Measurements from ENCODE around the gene MRPS5.
A peak's percentile ranks its signal among the peaks of the same experiment; 100 is the strongest.

MRPS5 gene

GRCh38 chr2:95087379-95087778, 34.2 kb downstream of the MRPS5 start:
- no peak for DNase-seq

DNA sequence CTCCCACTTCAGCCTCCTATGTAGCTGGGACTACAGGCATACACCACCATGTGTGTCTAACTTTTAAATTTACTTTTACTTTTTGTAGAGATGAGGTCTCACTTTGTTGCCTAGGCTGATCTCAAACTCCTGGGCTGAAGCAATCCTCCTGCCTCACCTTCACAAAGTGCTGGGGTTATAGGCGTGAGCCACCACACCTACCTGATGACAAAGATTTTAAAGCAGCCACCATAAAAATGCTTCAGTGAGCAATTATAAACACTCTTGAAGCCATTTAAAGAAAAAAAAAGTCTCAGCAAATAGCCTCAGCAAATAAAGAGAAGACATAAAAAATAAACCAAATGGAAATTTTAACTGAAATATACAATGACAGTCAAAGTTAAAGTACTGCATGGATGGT, 35.6 kb downstream of the MRPS5 start:
- no peak for DNase-seq

DNA sequence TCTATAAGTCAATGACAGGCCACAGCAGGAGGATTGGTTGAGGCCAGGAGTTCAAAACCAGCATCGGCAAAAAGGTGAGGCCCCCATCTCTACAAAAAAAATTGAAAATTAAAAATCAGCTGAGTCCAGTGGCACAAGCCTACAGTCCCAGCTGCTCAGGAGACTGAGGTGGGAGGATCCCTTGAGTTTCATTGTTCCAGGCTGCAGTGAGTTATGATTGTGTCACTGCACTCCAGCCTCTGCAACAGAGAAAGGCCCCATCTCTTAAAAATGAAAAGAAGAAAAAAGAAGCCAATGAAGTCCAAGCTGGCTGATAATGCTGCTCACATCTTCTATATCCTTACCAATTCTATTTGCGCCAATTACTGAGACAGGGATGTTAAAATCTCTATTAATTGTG, 39.1 kb downstream of the MRPS5 start:
- no peak for DNase-seq

GRCh38 chr2:95079199-95079683, 42.4 kb downstream of the MRPS5 start:
- DNase-seq: peak in 3 of 6 experiments; percentile 13 to 35 (median 30)

- DNase-seq: no peak
These were observed 43.6 kb downstream of the MRPS5 start for GRCh38 chr2:95077861-95078603.

DNA sequence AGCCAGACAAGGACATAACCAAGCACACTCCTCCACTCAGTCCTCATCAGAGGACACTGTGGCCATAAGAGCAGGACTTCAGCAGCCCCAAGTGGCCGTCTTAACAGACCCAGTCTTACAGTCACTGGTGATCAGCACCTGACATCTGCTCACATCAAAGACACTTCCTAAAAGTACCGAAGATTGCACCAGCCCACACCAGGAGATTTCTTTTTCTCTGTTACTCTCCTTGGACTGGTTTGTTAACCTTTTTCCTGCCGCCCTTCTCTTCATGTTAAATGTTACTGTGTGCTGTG, 44.1 kb downstream of the MRPS5 start:
- no peak for DNase-seq

DNA sequence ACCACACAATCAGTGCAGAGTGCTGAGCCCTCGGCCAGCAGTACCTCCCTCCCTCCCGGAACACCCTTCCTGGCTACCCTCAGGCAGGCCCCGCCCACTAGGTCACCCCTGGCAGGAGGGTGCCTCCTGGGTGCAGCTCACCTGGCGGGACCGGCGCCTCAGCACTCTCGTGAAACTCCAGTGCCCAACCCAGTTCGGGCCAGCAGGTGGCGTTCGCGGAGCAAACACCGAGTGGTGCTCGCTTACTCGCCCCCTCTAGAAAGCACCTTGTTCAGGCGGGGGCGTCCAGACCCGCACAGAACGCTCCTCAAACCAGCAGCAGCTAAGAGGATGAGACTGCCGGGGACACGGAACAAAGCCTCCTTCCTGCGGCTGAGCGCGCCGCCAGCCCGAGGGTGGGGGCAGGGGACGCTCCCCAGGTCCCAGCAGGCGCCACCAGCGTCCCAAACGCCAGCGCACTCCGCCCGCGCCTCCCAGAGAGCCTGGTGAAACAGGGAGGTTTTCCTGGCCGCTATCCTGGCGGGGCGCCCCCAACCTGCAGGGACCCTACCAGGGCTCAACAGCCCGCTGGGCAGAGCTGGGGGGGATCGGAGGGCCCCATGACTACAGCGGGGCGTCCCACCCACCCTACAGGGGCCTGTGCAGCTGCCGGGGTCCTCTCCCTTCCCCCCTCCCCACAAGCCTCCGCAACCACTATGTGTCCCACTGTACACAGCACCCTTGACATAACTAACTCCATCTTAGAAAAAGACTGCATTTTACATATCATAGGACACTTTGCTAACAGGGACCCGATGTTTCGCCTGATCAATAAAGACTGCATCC, 44.7 kb downstream of the MRPS5 start:
- DNase-seq: peak; percentile 82 to 92 (median 88)

- peak in 3 of 6 experiments; percentile 13 to 47 (median 35) for DNase-seq
These were observed 46.0 kb downstream of the MRPS5 start for GRCh38 chr2:95075440-95076132.

GRCh38 chr2:95074663-95075439, 46.8 kb downstream of the MRPS5 start:
- peak; percentile 41 to 89 (median 74) for DNase-seq

DNA sequence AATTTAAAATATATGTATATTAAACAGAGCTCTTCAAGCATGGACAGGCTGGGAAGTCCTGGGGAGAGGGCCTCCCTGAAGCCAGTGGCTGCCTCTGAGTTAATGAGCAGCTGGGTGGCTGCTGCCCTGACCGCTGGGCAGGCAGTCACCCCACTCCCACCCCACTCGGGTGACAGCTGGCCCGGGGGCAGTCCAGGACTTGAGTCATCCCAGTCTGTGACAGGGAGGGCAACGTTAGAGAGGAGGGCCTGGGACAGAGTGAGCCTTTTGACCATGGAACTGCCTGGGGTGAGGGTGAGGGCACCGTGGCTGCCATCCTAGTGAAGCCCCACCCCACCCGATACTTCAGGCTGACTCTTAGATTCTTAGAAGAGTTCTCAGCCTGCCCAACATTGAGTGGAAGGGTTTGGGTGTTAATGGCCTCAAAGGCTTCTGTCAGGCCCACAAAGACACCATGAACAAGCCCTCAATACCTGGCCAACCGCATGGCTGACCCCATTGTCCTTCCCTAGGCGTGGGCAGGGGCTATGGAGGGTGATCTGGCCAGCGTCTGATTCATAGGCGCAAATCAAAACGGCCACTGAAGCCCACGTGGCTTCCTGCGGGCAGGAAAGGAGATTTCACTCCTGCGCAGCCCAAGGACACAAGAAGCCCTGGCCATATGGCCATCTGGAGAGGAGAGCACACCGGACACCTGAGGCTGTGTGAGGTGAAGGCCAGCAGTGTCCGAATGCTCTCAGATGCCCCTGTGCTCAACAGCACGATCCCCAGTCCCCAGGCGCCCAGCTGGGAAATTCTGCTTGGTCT, 47.5 kb downstream of the MRPS5 start:
- no peak for DNase-seq

GRCh38 chr2:95072424-95072823, 49.2 kb downstream of the MRPS5 start:
- DNase-seq: no peak

GRCh38 chr2:95071856-95072255, 49.8 kb downstream of the MRPS5 start:
- no peak for DNase-seq

DNA sequence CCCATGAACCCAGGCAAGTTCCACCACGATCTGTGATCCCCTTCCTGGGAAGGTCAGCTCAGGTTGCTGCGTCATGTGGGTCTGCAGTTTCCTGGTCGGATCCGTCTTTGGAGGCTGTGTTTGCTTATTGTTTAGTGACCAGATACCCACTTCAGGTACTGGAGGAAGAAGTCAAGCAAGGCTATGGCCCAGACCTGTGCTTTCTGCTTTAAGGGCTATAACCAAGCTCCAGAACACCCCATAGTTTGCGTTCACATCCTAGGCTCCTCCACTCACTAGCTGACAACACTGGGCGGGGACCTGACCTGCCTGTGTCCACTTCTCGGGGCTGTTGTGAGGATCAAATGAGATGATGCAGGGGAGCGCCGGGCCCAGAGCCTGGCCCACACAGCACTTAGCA, 52.1 kb downstream of the MRPS5 start:
- no peak for DNase-seq

DNA sequence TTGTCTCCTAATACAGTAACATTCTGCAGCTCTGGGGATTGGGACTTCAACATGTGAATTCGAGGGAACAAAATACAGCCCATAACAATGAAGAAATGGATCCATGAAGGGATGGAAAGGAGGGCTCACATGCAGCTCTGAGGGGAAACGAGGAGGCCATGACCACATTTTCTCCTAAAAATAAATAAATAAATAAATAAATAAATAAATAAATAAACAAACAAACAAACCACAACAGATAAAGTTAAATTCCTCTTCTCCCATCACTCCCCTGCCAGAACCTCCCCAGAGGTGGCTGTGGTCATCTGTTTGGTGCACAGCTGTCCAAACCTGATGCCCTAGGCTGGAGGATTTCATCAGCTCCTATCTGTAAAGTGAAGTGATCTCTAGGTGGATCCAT, 53.4 kb downstream of the MRPS5 start:
- no peak for DNase-seq

- no peak for DNase-seq
These were observed 58.3 kb downstream of the MRPS5 start for GRCh38 chr2:95063086-95063958.

DNA sequence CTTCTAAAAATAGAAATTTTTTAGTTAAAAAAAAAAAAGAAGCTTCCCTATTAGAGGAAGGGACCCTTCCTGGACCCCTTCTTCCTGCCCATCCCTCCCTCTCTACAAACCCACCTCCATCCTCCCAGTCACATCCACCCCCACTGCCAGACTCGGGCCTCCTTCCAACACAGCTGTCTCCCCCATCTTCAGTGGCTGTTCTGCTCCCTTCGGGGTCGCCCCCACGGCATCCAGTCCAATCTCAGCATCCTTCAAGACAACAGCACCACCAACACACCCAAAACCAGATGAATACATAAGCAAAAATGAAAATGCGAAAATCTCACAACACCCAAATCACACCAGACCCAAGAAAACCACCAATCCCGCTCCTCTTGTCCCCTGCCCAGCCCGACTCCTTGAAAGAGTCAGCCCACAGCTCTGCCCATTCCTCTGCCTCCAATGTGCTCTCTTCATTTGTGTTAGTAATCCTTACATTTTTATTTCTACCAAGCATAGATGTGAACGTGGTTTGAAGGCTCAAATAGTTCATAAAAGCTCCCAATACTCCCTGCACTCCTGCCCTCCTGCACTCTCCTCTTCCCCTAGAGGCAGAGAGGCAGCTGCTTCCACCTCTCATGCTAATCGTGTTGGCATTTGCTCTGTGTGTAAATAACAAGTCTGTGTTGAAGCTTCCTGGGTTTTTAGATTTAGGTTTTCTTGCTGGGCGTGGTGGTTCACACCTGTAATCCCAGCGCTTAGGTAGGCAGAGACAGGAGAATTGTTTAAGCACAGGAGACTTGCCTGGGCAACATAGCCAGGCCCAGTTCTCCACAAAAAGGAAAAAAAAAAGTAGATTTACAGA, 59.1 kb downstream of the MRPS5 start:
- DNase-seq: peak in 1 of 6 experiments; percentile 25

DNA sequence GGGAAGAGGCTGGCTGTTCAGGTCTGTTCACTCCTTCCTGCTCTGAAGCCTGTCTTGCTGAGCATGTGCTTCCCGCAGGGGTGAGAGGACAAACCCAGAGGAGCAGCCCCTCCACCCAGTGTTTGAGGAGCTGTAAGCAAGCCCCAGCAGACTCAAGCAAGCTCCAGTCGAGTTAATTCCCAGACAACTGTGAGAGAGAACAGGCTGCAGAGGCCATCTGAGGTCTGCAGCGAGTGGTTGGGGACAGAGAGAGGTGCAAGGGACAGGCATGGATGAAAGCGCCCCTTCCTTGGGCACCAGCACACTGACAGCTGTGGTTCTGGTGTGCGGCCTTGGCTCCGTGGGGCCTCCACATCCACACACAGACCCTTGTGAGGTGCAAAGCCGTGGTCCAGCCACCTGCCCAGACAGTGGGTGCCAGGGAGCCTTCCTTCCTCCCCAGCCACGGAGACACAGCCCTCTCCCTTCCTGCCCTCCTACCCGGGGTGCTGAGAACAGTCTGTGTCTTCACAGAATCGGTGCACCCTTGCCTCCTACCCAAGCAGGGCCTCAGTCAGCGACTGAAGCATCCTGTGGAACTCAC, 59.9 kb downstream of the MRPS5 start:
- peak in 2 of 6 experiments; percentile 18 to 37 for DNase-seq

GRCh38 chr2:95061119-95061512, 60.5 kb downstream of the MRPS5 start:
- DNase-seq: no peak

GRCh38 chr2:95060446-95061118, 61.0 kb downstream of the MRPS5 start:
- no peak for DNase-seq
